ENCODE measurements around the gene TRAF4.

TRAF4 gene

GRCh38 chr17:28725660-28726225, 18.1 kb upstream of the TRAF4 start:
- Histone ChIP-seq H3K27me3 (replicated peaks) (no peaks in the 10 kb centered on the region), H3K36me3 (replicated peaks) (peaks cover 41% of the 10 kb centered on the region), H3K4me3 (ENCODE audit: low read depth, low read length) (peak overlapping the region; percentile 70), H3K27ac (peak overlapping the region; percentile 50)
- no peak for TF ChIP-seq CTCF (IDR thresholded peaks at IDR 0.05; ENCODE audit: low read depth, low read length, missing control alignments)
- DNase-seq: peak; percentile 42
- in situ Hi-C loops (cut with HindIII; ENCODE audit: low pct_ligation_motif_present, low sequenced_read_pairs): no loop called here

GRCh38 chr17:28726226-28726626, 17.6 kb upstream of the TRAF4 start, which contains the start of gene TLCD1:
TLCD1 (minus strand) TSS chr17:28726233; CDS start chr17:28726097, 136 bp downstream.
- H3K36me3 ChIP-seq (replicated peaks): peaks cover 37% of the 10 kb centered on the region
- no peak for TF ChIP-seq CTCF (IDR thresholded peaks at IDR 0.05; ENCODE audit: low read depth, low read length, missing control alignments)
- in situ Hi-C loops (cut with HindIII; ENCODE audit: low pct_ligation_motif_present, low sequenced_read_pairs): no loop called here
- peak within 1 kb of the TSS; percentile 70 for H3K4me3 ChIP-seq (ENCODE audit: low read depth, low read length)
- DNase-seq: peak; percentile 53
- no peaks in the 10 kb centered on the region for H3K27me3 ChIP-seq (replicated peaks)
- peak within 1 kb of the TSS; percentile 54 for H3K27ac ChIP-seq

GRCh38 chr17:28726627-28727491, 17.0 kb upstream of the TRAF4 start:
- Histone ChIP-seq H3K27me3 (replicated peaks) (no peaks in the 10 kb centered on the region), H3K4me3 (ENCODE audit: low read depth, low read length) (peak overlapping the region; percentile 70), H3K36me3 (replicated peaks) (peaks cover 31% of the 10 kb centered on the region), H3K27ac (peak overlapping the region; percentile 54)
- TF ChIP-seq CTCF (IDR thresholded peaks at IDR 0.05; ENCODE audit: low read depth, low read length, missing control alignments): peak; percentile 99
- DNase-seq: peak; percentile 88
- in situ Hi-C loops (cut with HindIII; ENCODE audit: low pct_ligation_motif_present, low sequenced_read_pairs): no loop called here

- Histone ChIP-seq H3K27ac (peak within 1 kb of the TSS; percentile 74), H3K36me3 (replicated peaks) (peaks cover 16% of the 10 kb centered on the region), H3K27me3 (replicated peaks) (no peaks in the 10 kb centered on the region), H3K4me3 (ENCODE audit: low read depth, low read length) (peak within 1 kb of the TSS; percentile 82)
- peak; percentile 95 for DNase-seq
- no peak for TF ChIP-seq CTCF (IDR thresholded peaks at IDR 0.05; ENCODE audit: low read depth, low read length, missing control alignments)
- in situ Hi-C loops (cut with HindIII; ENCODE audit: low pct_ligation_motif_present, low sequenced_read_pairs): no loop called here
Measured at GRCh38 chr17:28728364-28729200, 15.2 kb upstream of the TRAF4 start, which contains the start of gene NEK8. NEK8 (plus strand) TSS chr17:28728788; CDS start chr17:28728814, 26 bp downstream.

- H3K27me3 ChIP-seq (replicated peaks): no peaks in the 10 kb centered on the region
- H3K4me3 ChIP-seq (ENCODE audit: low read depth, low read length): no peak overlapping the region
- in situ Hi-C loops (cut with HindIII; ENCODE audit: low pct_ligation_motif_present, low sequenced_read_pairs): no loop called here
- H3K36me3 ChIP-seq (replicated peaks): peaks cover 3% of the 10 kb centered on the region
- DNase-seq: no peak
- no peak for TF ChIP-seq CTCF (IDR thresholded peaks at IDR 0.05; ENCODE audit: low read depth, low read length, missing control alignments)
- H3K27ac ChIP-seq: no peak overlapping the region
Measured at GRCh38 chr17:28729950-28730330, 13.9 kb upstream of the TRAF4 start.

All from brain microvascular endothelial cell (primary cell).